MG63 (cell line): Measurements from ENCODE around the gene FOSL1. TPM values are rescaled to one million over a fixed set of nuclear protein-coding genes. Genes with fewer than 3 reads are reported as not detected.
A peak's percentile ranks its signal among the peaks of the same experiment; 100 is the strongest.

Source experiments
- DNase-seq: peaks from one replicate; pipeline ENCODE4 v3.0.0-alpha.2; 2020
- H3K27me3 ChIP-seq: fragments of 250-450 bp; sonication (Bioruptor Pico); 2 replicates; pipeline ENCODE4 v1.5.1; 2020; ENCODE audit warnings: mild to moderate bottlenecking, moderate library complexity
- H3K36me3 ChIP-seq: fragments of 250-450 bp; sonication (Bioruptor Pico); 2 replicates; pipeline ENCODE4 v1.5.1; 2020; ENCODE audit warnings: mild to moderate bottlenecking, moderate library complexity
- H3K4me3 ChIP-seq: fragments of 250-450 bp; sonication (Bioruptor Pico); 2 replicates; pipeline ENCODE4 v1.5.1; 2020; ENCODE audit warnings: mild to moderate bottlenecking, moderate library complexity
- H3K9me3 ChIP-seq: fragments of 250-450 bp; sonication (Bioruptor Pico); 2 replicates; pipeline ENCODE4 v1.5.1; 2020; ENCODE audit warnings: mild to moderate bottlenecking, moderate library complexity
- total RNA-seq: library from RNA; depleted of rRNA; stranded (reverse); fragments of >200 nt; shearing (Covaris generic); gene quantifications from 2 replicates; pipeline ENCODE4 v1.2.3, GENCODE V29; 2014; ENCODE audit warnings: low replicate concordance; rRNA removed

Gene FOSL1
- total RNA-seq, result 37.3 and 54.7 TPM in 2 replicates

DNA sequence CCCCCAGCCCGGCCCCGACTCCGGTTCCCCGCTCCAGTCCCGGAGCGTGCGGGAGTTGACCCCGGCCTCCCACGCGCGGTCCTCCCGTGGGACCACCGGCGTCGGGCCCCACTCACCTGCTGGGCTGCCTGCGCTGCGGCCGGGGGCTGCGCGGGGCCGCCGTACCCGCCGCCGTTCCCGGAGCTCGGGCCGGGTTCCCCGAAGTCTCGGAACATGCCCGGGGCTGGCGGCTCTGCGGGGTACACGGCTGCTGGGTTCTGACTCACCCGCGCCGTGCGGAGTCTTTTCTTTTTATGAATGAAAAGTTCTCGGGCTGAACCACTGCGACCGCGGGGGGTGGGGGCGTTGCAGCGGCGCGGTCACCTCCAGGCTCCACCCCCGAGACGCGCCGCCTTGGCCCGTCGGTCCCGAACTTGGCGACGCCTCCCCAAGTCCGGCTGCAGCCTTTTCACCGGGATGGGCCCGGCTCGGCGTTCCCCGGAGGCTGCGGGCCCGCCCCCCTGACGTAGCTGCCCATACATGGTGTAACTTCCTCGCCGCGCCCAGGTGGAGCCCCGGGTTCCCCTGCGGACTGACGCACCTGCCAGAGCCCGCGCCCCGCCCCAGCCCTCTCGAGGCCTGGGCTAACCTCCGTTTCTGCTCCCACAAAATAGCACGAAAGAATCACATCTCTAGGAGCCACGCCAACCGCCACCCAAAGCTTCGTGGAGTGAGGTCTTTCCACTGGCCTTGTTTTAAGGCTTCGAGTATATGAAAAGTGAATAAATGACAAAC lies at the start of gene FOSL1:
Gene FOSL1 (minus strand): TSS at position 264 of the 774 bp plus-strand sequence. CDS start 49 bp downstream, at position 215.
- peak; percentile 98 for DNase-seq
- H3K36me3 ChIP-seq, result peaks cover 41% of the 10 kb centered on the region
- H3K9me3 ChIP-seq, result no peaks in the 10 kb centered on the region
- H3K4me3 ChIP-seq, result peak within 1 kb of the TSS; percentile 98
- no peaks in the 10 kb centered on the region for H3K27me3 ChIP-seq

DNA sequence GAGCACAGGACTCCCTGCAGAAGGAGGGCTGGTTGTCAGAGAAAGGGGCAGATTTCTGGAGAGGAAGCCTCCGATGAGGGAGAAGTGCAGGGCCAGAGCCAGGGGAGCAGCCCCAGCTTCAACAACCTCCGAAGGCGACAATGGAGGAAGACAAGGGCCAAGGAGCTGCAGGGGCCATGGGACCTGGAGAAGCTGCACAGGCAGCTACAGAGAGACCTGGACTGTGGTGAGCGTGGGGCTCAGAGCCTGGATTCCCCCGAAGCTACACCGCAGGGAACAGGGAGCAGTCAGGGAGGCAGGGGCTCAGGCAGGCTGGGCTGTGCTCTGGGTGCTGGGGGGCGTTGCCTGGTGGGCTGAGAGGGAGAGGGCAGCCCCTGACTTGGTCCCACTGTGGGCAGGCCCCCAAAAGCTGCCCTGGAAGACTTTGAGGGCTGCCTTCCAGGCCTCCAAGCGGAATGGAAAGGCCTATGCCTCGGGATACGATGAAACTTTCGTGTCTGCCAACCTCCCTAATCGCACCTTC lies 47.5 kb upstream of the FOSL1 start:
- no peaks in the 10 kb centered on the region for H3K36me3 ChIP-seq
- no peaks in the 10 kb centered on the region for H3K9me3 ChIP-seq

DNA sequence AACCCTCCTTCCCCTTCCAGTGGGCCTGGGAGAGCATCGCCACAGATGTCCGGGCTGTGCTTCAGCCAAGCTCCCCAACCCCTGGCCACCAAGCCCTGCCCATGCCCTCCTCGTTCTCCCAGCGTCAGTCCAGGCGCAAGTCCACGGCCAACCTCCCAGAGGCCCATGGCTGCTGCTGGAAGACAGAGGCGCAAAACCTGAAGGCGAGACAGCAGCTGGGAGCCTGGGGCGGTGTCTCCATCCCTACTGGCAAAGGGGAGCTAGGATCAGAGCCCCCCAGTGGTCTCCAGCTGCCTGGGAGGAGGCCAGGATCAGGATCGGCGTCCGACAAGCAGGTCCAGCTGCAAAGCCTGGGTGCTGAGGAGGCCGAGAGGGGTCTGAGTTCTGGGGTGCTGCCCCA lies 46.9 kb upstream of the FOSL1 start:
- H3K4me3 ChIP-seq, result no peak overlapping the region
- DNase-seq, result no peak
- H3K36me3 ChIP-seq, result no peaks in the 10 kb centered on the region
- no peaks in the 10 kb centered on the region for H3K9me3 ChIP-seq
- H3K27me3 ChIP-seq, result no peaks in the 10 kb centered on the region

More for the DNA sequence above, 47.5 kb upstream of the FOSL1 start:
- Histone ChIP-seq H3K4me3 (no peak overlapping the region), H3K27me3 (no peaks in the 10 kb centered on the region)
- DNase-seq, result no peak

DNA sequence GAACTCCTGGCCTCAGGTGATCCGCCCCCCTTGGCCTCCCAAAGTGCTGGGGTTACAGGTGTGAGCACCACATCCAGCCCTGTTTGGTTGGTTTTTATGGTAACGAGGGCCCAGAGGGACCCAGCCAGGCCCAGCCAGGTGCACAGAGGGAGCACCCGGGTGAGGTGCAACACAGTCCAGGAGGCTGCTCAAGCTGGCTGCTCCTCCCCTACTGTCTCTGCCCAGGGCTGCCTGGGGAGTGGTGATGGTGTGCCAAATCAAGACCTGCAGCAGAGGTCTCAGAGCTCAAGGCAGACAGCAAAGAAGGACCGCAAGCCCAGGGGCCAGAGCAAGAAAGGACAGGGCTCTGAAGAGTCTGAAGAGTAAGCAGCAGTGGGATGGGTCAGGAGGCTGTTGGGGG lies 46.5 kb upstream of the FOSL1 start:
- Histone ChIP-seq H3K4me3 (no peak overlapping the region), H3K36me3 (no peaks in the 10 kb centered on the region), H3K27me3 (no peaks in the 10 kb centered on the region), H3K9me3 (no peaks in the 10 kb centered on the region)
- DNase-seq, result no peak

DNA sequence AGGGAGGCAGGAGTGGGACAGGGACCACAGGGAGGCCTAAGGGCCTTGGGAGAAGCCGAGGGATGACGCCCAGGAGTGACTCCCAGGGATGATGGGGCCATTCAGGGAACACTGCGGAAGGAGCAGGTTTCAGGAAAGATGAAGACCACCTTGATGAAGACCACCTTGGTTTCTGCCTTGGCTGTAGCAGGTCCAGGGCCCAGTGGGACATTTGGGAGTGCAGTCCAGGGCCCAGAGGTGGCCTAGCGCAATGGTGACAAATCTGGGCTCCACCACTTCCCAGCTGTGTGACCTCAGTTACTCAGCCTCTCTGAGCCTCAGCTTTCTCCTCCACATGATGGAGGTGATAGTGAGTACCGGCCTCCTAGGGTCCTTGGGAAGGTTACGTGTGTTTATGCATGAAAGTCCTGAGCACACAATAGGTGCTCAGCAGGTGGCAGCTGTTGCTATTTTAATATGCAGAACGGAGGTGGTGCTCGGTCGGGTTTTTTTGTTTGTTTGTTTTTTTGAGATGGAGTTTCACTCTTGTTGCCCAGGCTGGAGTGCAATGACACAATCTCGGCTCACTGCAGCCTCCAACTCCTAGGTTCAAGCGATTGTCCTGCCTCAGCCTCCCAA lies 45.9 kb upstream of the FOSL1 start:
- Histone ChIP-seq H3K4me3 (no peak overlapping the region), H3K27me3 (no peaks in the 10 kb centered on the region), H3K36me3 (no peaks in the 10 kb centered on the region), H3K9me3 (no peaks in the 10 kb centered on the region)
- no peak for DNase-seq

DNA sequence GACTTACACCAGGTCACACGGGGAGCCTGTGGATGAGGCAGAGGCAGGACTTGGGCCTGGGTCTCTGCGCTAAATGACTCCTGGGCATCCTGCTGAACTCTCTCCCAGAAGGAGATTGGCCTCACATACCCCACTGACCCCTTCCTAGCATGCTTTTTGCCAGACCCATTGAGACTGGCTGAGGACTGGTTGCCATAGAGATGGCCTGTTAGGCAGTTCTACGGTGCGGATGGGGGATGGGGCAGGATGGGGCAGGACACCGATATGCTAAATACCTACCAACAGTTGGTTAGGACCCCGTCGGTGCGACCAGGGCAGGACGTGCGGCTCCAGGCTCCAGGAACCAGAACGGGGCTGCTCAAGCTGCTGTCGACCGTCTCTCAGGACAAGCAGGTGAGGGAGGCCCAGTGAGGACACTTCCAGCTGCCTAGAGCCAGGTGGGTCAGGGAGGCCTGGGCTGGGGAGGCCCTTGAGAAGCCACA lies 45.3 kb upstream of the FOSL1 start, which contains the start of gene TSGA10IP:
Gene TSGA10IP (plus strand): TSS at position 51 of the 482 bp plus-strand sequence. CDS start 196 bp downstream, at position 247.
- Histone ChIP-seq H3K4me3 (no peak within 1 kb of the TSS), H3K9me3 (no peaks in the 10 kb centered on the region), H3K36me3 (no peaks in the 10 kb centered on the region), H3K27me3 (no peaks in the 10 kb centered on the region)
- DNase-seq, result no peak

DNA sequence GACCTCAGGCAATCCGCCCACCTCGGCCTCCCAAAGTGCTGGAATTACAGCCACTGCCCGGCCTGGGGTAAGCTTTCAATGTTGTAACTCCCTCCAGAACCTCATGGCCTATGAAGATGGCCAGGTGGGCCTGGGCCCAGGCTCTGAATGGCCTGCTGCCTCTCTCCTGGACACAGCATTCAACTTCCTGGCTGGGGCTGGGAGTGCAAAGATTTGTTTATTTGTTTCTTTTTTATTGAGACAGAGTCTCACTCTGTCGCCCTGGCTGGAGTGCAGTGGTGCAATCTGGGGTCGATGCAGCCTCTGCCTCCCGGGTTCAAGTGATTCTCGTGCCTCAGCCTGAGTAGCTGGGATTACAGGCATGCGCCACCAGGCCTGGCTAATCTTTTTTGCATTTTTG lies 44.6 kb upstream of the FOSL1 start:
- H3K4me3 ChIP-seq, result no peak overlapping the region
- no peaks in the 10 kb centered on the region for H3K27me3 ChIP-seq
- no peaks in the 10 kb centered on the region for H3K9me3 ChIP-seq
- no peak for DNase-seq
- H3K36me3 ChIP-seq, result no peaks in the 10 kb centered on the region

DNA sequence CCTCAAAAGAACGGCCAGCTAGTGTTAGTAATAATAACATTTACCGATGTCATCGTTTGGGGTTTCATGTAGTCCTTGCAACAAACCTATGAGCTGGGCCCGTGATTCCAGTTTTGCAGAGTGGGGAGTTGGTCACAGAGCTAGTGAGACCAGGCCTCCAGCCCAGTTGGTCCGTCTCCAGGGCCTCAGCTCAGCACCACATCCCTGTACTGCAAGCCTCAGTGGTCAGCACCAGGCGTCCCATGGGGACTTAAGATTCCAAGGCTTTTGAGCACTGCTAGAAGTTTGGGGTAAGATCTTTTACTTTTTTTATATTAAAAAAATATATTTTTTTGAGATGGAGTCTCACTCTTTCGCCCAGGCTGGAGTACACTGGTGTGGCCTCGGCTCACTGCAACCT lies 44.0 kb upstream of the FOSL1 start:
- H3K9me3 ChIP-seq, result no peaks in the 10 kb centered on the region
- no peaks in the 10 kb centered on the region for H3K36me3 ChIP-seq
- no peak for DNase-seq

DNA sequence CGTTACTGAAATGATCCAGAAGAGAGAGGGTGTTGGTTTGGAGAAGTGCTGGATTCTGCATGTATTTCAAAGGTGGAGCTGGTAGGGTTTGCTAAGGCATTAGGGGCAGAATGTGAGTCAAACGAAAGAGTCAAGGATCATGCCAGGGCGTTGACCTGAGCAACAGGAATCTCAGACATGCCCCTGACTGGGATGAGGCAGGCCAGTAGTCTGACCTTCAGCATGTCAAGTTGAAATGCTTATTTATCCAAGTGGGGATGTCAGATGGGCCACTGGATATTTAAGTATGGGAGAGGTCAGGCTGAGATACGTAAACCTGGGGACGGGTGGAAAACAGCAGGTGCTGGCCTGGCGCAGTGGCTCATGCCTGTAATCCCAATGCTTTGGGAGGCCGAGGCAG lies 42.3 kb upstream of the FOSL1 start:
- Histone ChIP-seq H3K27me3 (no peaks in the 10 kb centered on the region), H3K4me3 (no peak overlapping the region), H3K9me3 (no peaks in the 10 kb centered on the region), H3K36me3 (no peaks in the 10 kb centered on the region)
- no peak for DNase-seq

More for the DNA sequence above, 44.0 kb upstream of the FOSL1 start:
- H3K4me3 ChIP-seq, result no peak overlapping the region
- no peaks in the 10 kb centered on the region for H3K27me3 ChIP-seq

DNA sequence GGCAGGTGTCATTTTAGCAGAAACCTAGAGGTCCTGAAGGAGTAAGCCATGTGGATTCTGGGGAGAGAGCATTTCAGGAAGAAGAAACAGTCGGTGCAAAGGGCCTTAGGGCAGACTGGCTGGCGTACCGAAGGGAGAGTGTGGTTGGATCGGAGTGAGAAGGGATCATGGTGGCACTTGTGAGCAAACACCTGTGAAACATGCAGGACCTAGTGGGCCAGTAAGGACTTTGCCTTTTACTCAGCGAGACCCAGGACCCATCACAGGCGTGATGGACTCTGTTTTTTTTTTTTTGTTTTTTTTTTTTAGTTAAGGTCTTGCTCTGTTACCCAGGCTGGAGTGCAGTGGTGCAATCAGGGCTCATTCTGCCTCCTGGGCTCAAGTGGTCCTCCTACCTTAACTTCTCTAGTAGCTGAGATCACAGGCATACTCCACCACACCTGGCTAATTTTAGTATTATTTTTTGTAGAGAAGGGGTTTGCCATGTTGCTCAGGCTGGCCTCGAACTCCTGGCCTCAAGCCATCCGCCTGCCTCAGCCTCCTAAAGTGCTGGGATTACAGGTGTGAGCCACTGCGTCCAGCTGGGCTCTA lies 41.6 kb upstream of the FOSL1 start:
- no peaks in the 10 kb centered on the region for H3K36me3 ChIP-seq
- no peak for DNase-seq
- H3K27me3 ChIP-seq, result no peaks in the 10 kb centered on the region
- no peaks in the 10 kb centered on the region for H3K9me3 ChIP-seq
- no peak overlapping the region for H3K4me3 ChIP-seq

DNA sequence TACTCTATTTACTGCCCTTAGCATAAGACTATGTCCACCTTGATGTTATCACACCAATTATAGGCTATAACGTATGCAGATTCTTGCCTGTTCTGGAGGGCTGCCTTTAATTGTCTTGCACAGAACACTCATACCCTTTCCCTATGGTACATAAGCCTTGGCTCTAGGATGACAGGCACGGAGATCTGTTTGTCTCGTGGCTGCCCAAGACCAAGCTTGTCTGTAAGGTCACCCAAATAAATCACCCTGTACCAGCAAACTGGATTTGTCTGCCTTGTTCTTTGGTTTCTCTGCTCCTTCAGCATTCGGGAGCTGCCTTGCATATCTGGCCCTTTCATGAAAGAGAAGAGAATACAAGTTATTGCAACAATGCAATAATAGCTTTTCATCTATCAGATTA lies 37.6 kb upstream of the FOSL1 start:
- H3K9me3 ChIP-seq, result no peaks in the 10 kb centered on the region
- no peak overlapping the region for H3K4me3 ChIP-seq
- H3K27me3 ChIP-seq, result no peaks in the 10 kb centered on the region
- no peaks in the 10 kb centered on the region for H3K36me3 ChIP-seq
- no peak for DNase-seq

DNA sequence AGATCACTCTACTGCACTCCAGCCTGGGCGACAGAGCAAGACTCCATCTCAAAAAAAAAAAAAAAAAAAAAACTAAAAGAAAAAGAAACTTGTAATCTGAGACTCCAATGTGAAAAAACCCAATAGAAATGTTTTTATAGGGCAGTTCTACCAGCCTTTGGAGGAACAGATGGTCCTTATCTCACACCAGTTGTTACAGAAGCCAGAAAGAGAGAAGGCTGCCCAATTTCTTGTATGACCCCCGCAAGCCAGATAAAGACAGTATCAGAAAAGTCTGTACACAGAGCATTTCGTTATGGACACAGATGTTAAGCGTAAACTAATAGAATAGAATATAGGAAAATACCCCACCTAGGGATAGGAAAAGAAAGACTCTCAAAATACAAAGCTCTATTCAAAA lies 33.8 kb upstream of the FOSL1 start:
- no peak for DNase-seq
- no peak overlapping the region for H3K4me3 ChIP-seq
- H3K27me3 ChIP-seq, result no peaks in the 10 kb centered on the region
- H3K9me3 ChIP-seq, result no peaks in the 10 kb centered on the region
- no peaks in the 10 kb centered on the region for H3K36me3 ChIP-seq

DNA sequence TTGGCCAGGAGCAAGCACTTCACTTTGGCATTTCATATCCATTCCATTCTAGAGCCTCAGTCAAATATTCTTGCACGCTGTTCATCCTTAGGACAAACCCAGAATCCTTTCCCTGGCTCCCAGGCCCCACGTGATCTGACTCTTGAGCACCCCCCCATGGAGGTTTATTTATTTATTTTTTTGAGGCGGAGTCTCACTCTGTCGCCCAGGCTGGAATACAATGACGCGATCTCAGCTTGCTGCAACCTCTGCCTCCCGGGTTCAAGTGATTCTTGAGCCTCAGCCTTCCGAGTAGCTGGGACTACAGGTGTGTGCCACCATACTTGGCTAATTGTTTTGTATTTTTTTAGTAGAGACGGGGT lies 32.4 kb upstream of the FOSL1 start:
- H3K27me3 ChIP-seq, result no peaks in the 10 kb centered on the region
- no peak overlapping the region for H3K4me3 ChIP-seq
- H3K36me3 ChIP-seq, result no peaks in the 10 kb centered on the region
- DNase-seq, result no peak
- H3K9me3 ChIP-seq, result no peaks in the 10 kb centered on the region

DNA sequence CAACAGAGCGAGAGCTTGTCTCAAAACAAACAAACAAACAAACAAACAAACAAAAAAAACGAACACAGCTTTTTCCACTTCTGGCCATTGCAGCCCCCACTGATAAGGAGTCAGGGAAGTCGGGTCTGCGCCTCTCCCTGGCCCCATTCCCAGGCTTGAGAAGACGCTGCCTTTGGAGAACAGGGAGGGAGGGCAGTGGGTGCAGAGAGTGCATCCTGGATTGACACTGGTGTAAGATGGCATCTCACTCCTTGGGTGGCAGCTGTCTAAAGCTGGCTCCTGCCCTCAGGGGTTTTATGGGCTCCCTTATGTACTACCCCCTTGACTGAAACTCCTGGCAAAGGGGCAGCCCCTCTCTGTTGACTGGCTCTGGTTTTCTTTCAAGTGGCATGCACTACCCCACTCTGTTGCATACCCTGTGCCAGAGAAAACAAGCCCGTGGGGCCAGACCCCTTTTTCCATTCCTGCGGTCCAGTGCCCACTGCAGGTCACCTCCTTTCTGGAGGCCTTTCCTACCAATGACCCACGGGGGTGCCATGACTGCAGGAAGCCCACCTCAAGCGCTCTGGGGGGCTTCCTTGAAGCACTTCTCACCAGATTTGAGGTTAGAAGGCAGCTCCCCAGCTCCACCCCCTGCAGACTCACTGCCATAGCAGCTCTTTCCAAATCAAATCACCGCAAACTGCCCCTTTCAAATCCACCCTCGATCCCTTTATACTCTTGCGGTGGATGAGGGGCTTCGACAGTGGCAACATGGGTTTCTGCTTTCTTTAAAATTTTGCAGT lies 31.8 kb upstream of the FOSL1 start:
- Histone ChIP-seq H3K4me3 (no peak overlapping the region), H3K9me3 (no peaks in the 10 kb centered on the region)
- DNase-seq, result no peak

DNA sequence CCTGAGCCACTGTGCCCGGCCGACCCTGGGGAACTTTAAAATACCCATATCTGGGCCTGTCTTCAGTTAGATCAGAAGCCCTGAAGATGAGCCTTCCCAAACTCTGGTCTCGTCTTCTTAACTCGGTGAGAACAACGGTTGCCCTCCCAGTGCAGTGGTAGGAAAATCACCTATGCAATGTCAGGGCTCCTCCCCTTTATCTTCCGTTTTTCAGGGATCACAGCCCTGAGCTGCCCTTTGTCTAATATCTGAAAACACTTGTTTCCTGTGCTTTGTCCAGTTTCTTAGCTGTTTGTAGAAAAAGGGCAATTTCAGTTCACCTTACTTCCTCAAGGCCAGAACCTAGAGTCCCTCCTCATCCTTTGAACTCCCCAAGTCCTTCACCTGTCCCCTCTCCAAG lies 28.5 kb upstream of the FOSL1 start:
- no peak overlapping the region for H3K4me3 ChIP-seq
- DNase-seq, result no peak
- H3K27me3 ChIP-seq, result no peaks in the 10 kb centered on the region
- H3K9me3 ChIP-seq, result no peaks in the 10 kb centered on the region
- H3K36me3 ChIP-seq, result peaks cover 9% of the 10 kb centered on the region

More for the DNA sequence above, 31.8 kb upstream of the FOSL1 start:
- H3K36me3 ChIP-seq, result no peaks in the 10 kb centered on the region; the same call in 1 of the 2 replicates
- no peaks in the 10 kb centered on the region for H3K27me3 ChIP-seq

DNA sequence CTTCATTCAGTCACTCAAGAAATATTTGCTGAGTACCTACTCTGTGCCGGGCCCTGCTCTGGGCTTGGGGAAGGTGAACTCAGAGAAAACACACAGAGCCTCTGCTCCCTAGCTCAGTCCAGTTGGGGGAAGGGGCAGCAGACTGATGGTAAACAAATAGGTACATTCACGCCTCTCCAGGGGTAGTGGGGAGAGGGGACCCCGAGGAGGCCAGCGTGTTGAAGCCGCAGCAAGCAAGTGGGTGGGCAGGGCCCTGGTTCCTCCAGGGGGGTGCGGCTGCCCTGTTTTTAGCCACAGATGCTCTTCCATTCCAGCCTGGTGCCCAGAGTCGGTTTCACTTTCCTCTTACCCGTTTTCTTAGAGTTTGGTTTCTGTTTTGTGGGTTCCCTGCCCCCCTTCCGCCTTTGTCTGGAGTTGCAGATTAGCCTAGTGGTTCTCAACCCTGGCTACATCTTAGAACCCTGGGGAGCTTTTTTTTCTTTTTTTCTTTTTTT lies 27.8 kb upstream of the FOSL1 start:
- no peak for DNase-seq
- Histone ChIP-seq H3K36me3 (peaks cover 16% of the 10 kb centered on the region), H3K9me3 (no peaks in the 10 kb centered on the region), H3K27me3 (no peaks in the 10 kb centered on the region), H3K4me3 (no peak overlapping the region)
